Stimulated activated CD8-positive, alpha-beta memory T cell treated with anti-CD3 and anti-CD28 coated beads, Interleukin-4, amount 100 ng/mL, for 4 hours (primary cell): ENCODE measurements around the gene IMMP1L.

ENCODE experiments used
- DNase-seq, 2 donors: peaks; one replicate each; pipeline ENCODE4 v3.0.0-alpha.2; 2020; ENCODE audit warnings: low read depth in 2 of 2, low spot score in 1 of 2

IMMP1L gene

GRCh38 chr11:31477528-31478222 lies 31.7 kb downstream of the IMMP1L start:
- DNase-seq, result no peak

- DNase-seq, result no peak
These were observed 35.3 kb downstream of the IMMP1L start for GRCh38 chr11:31474083-31474482.

- DNase-seq, result no peak
These were observed 45.0 kb downstream of the IMMP1L start for GRCh38 chr11:31464436-31464835.

- DNase-seq, result no peak
These were observed 54.2 kb downstream of the IMMP1L start for GRCh38 chr11:31455177-31455576.

- DNase-seq, result no peak
These were observed 58.6 kb downstream of the IMMP1L start for GRCh38 chr11:31450841-31451240.

GRCh38 chr11:31449040-31449439 lies 60.4 kb downstream of the IMMP1L start:
- DNase-seq, result no peak

GRCh38 chr11:31445621-31446020 lies 63.8 kb downstream of the IMMP1L start:
- DNase-seq, result no peak

GRCh38 chr11:31443802-31444201 lies 65.6 kb downstream of the IMMP1L start:
- DNase-seq, result no peak

GRCh38 chr11:31442086-31442485 lies 67.3 kb downstream of the IMMP1L start:
- DNase-seq, result no peak

- DNase-seq, result no peak
These were observed 68.1 kb downstream of the IMMP1L start for GRCh38 chr11:31441296-31441695.

- no peak for DNase-seq
These were observed 71.5 kb downstream of the IMMP1L start for GRCh38 chr11:31437742-31438435.

GRCh38 chr11:31433851-31434250 lies 75.6 kb downstream of the IMMP1L start:
- DNase-seq, result no peak

- no peak for DNase-seq
These were observed 84.8 kb downstream of the IMMP1L start for GRCh38 chr11:31424652-31425051.

- no peak for DNase-seq
These were observed 86.7 kb downstream of the IMMP1L start for GRCh38 chr11:31422703-31423102.

- no peak for DNase-seq
These were observed 87.6 kb downstream of the IMMP1L start for GRCh38 chr11:31421820-31422219.

GRCh38 chr11:31419669-31420068 lies 89.8 kb downstream of the IMMP1L start:
- DNase-seq, result no peak

GRCh38 chr11:31419138-31419537 lies 90.3 kb downstream of the IMMP1L start:
- DNase-seq, result no peak

GRCh38 chr11:31417816-31418215 lies 91.6 kb downstream of the IMMP1L start:
- DNase-seq, result no peak

GRCh38 chr11:31417357-31417756 lies 92.1 kb downstream of the IMMP1L start:
- no peak for DNase-seq

GRCh38 chr11:31415435-31415834 lies 94.0 kb downstream of the IMMP1L start:
- no peak for DNase-seq

GRCh38 chr11:31414338-31414737 lies 95.1 kb downstream of the IMMP1L start:
- DNase-seq, result no peak

- no peak for DNase-seq
These were observed 96.5 kb downstream of the IMMP1L start for GRCh38 chr11:31412946-31413345.

- DNase-seq, result no peak
These were observed 101.2 kb downstream of the IMMP1L start for GRCh38 chr11:31408201-31408600.
